Measurements from ENCODE around the gene C22orf39. TPM values are rescaled to one million over a fixed set of nuclear protein-coding genes. Genes with fewer than 3 reads are reported as not detected.
A peak's percentile ranks its signal among the peaks of the same experiment; 100 is the strongest.

Gene C22orf39
- total RNA-seq, 1 donor from 2014 or later = 33.4 TPM

- H3K36me3 Mint-ChIP-seq = peaks cover 46% of the 10 kb centered on the region
- H3K4me1 Mint-ChIP-seq = peaks cover 10% of the 10 kb centered on the region
- no peaks in the 10 kb centered on the region for H3K9me3 Mint-ChIP-seq
- no peak overlapping the region for H3K27ac Mint-ChIP-seq
- no peak for TF ChIP-seq CTCF (IDR thresholded peaks at IDR 0.05; ENCODE audit: unreplicated experiment)
- no peak overlapping the region for H3K4me3 Mint-ChIP-seq
- H3K27me3 Mint-ChIP-seq (ENCODE audit: low read depth) = no peaks in the 10 kb centered on the region
- DNase-seq (ENCODE audit: low spot score in 2 of 2, unreplicated experiment in 2 of 2) = no peak
Measured at GRCh38 chr22:19466848-19467752, 19.6 kb upstream of the C22orf39 start.

- no peaks in the 10 kb centered on the region for H3K27me3 Mint-ChIP-seq (ENCODE audit: low read depth)
- H3K27ac Mint-ChIP-seq = no peak overlapping the region
- no peak for TF ChIP-seq CTCF (IDR thresholded peaks at IDR 0.05; ENCODE audit: unreplicated experiment)
- DNase-seq (ENCODE audit: low spot score in 2 of 2, unreplicated experiment in 2 of 2) = no peak
- no peak overlapping the region for H3K4me3 Mint-ChIP-seq
- peaks cover 45% of the 10 kb centered on the region for H3K36me3 Mint-ChIP-seq
- H3K4me1 Mint-ChIP-seq = peaks cover 10% of the 10 kb centered on the region
- no peaks in the 10 kb centered on the region for H3K9me3 Mint-ChIP-seq
Measured at GRCh38 chr22:19466126-19466716, 18.7 kb upstream of the C22orf39 start.

GRCh38 chr22:19464975-19465374 is 17.5 kb upstream of the C22orf39 start:
- Mint-ChIP-seq H3K4me1 (peaks cover 10% of the 10 kb centered on the region), H3K36me3 (peaks cover 42% of the 10 kb centered on the region), H3K9me3 (no peaks in the 10 kb centered on the region), H3K27ac (no peak overlapping the region), H3K27me3 (ENCODE audit: low read depth) (no peaks in the 10 kb centered on the region), H3K4me3 (no peak overlapping the region)
- no peak for TF ChIP-seq CTCF (IDR thresholded peaks at IDR 0.05; ENCODE audit: unreplicated experiment)
- no peak for DNase-seq (ENCODE audit: low spot score in 2 of 2, unreplicated experiment in 2 of 2)

GRCh38 chr22:19464546-19464945 is 17.0 kb upstream of the C22orf39 start:
- no peak for DNase-seq (ENCODE audit: low spot score in 2 of 2, unreplicated experiment in 2 of 2)
- TF ChIP-seq CTCF (IDR thresholded peaks at IDR 0.05; ENCODE audit: unreplicated experiment) = no peak
- H3K36me3 Mint-ChIP-seq = peaks cover 40% of the 10 kb centered on the region
- no peaks in the 10 kb centered on the region for H3K27me3 Mint-ChIP-seq (ENCODE audit: low read depth)
- H3K9me3 Mint-ChIP-seq = no peaks in the 10 kb centered on the region
- H3K27ac Mint-ChIP-seq = peak overlapping the region; percentile 43
- H3K4me1 Mint-ChIP-seq = peaks cover 10% of the 10 kb centered on the region
- no peak overlapping the region for H3K4me3 Mint-ChIP-seq

- H3K4me3 Mint-ChIP-seq = no peak overlapping the region
- peaks cover 35% of the 10 kb centered on the region for H3K36me3 Mint-ChIP-seq
- H3K27ac Mint-ChIP-seq = peak overlapping the region; percentile 75
- H3K9me3 Mint-ChIP-seq = no peaks in the 10 kb centered on the region
- no peak for DNase-seq (ENCODE audit: low spot score in 2 of 2, unreplicated experiment in 2 of 2)
- TF ChIP-seq CTCF (IDR thresholded peaks at IDR 0.05; ENCODE audit: unreplicated experiment) = no peak
- no peaks in the 10 kb centered on the region for H3K27me3 Mint-ChIP-seq (ENCODE audit: low read depth)
- H3K4me1 Mint-ChIP-seq = peaks cover 10% of the 10 kb centered on the region
Measured at GRCh38 chr22:19463491-19464469, 16.3 kb upstream of the C22orf39 start.

Measured in mesothelial cell of epicardium (in vitro differentiated cells).